Thyroid gland (tissue), 4 donors: ENCODE results near the gene ANKRD49. TPM values are rescaled to one million over a fixed set of nuclear protein-coding genes. Genes with fewer than 3 reads are reported as not detected.
A peak's percentile ranks its signal among the peaks of the same experiment; 100 is the strongest.

Experiments
- DNase-seq, 2 donors: peaks; one replicate each; pipeline ENCODE4 v3.0.0-alpha.2; 2019
- H3K27ac ChIP-seq, 3 donors: fragments of 200-600 bp; sonication (generic); 1 replicate in 2 of 3; 2 replicates in 1 of 3; pipeline ENCODE4 v1.5.1; 2016 to 2019; ENCODE audit warnings: mild to moderate bottlenecking in 1 of 3, moderate library complexity in 1 of 3
- H3K27me3 ChIP-seq: fragments of 200-600 bp; sonication (generic); one replicate; pipeline ENCODE4 v1.5.1; 2019
- H3K36me3 ChIP-seq, 2 donors: fragments of 200-600 bp; sonication (generic); one replicate each; pipeline ENCODE4 v1.5.1; 2016 to 2019
- H3K4me1 ChIP-seq, 2 donors: fragments of 200-600 bp; sonication (generic); one replicate each; pipeline ENCODE4 v1.5.1; 2017 to 2019
- H3K4me3 ChIP-seq, 3 donors: fragments of 200-600 bp; sonication (generic); replicated peaks in 1 of 3; 1 replicate in 2 of 3; 2 replicates in 1 of 3; pipeline ENCODE4 v1.5.1; 2016; ENCODE audit warnings: mild to moderate bottlenecking in 1 of 3
- H3K9me3 ChIP-seq: fragments of 200-600 bp; sonication (generic); one replicate; pipeline ENCODE4 v1.5.1; 2017
- POLR2A ChIP-seq, 2 donors: fragments of 450-650 bp; IDR thresholded peaks; one replicate each; pipeline ENCODE4 v1.6.1; 2017; ENCODE audit warnings: antibody characterized with exemption in 2 of 2, mild to moderate bottlenecking in 2 of 2, moderate library complexity in 1 of 2
- WGBS, 2 donors: methylation state at CpG; one replicate each; pipeline ENCODE4 v1.1.5; 2017; 5-methylcytosine and 5-hydroxymethylcytosine counted together
- intact Hi-C: fragments of 100-400 bp; cut with DNase I; formaldehyde crosslinking; loops from one replicate; pipeline ENCODE4 v1.15.1; 2023
- total RNA-seq, 4 donors: library from RNA; depleted of rRNA; stranded (reverse); fragments of >200 nt; gene quantifications; one replicate each; pipeline ENCODE4 v1.2.3, GENCODE V29; 2016
- TF ChIP-seq, protein P1 (sequence below), 6 experiments: fragments of 200-600 bp in 3 of 6; fragments of 450-650 bp in 3 of 6; sonication (generic) in 3 of 6; IDR thresholded peaks; one replicate each; pipeline ENCODE4 v1.5.1; 2016 to 2019; ENCODE audit warnings: antibody characterized with exemption in 6 of 6, mild to moderate bottlenecking in 2 of 6, inconsistent platforms in 1 of 6, moderate library complexity in 1 of 6

Gene ANKRD49
- total RNA-seq, 4 donors from 2014 or later, result 29.8 to 61.4 (median 32.2) TPM

DNA sequence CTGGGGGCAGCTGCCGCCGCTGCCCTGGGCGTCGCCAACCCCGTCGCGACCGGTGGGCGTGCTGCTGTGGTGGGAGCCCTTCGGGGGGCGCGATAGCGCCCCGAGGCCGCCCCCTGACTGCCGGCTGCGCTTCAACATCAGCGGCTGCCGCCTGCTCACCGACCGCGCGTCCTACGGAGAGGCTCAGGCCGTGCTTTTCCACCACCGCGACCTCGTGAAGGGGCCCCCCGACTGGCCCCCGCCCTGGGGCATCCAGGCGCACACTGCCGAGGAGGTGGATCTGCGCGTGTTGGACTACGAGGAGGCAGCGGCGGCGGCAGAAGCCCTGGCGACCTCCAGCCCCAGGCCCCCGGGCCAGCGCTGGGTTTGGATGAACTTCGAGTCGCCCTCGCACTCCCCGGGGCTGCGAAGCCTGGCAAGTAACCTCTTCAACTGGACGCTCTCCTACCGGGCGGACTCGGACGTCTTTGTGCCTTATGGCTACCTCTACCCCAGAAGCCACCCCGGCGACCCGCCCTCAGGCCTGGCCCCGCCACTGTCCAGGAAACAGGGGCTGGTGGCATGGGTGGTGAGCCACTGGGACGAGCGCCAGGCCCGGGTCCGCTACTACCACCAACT, 51.0 kb downstream of the ANKRD49 start:
- H3K4me1 ChIP-seq, result peaks cover 11 to 32% of the 10 kb centered on the region in 2 donors
- peak overlapping the region; percentile 8 to 78 (median 63) for H3K4me3 ChIP-seq
- 13% methylated on average over 19 of the region's 59 CpGs; no CpG with 5 or more reads in 1 of the 2 donors for WGBS, 2 donors
- no peaks in the 10 kb centered on the region for H3K36me3 ChIP-seq
- H3K27ac ChIP-seq, result peak overlapping the region in 2 of 3 donors; percentile 93 to 98
- DNase-seq, result peak; percentile 25 to 35
- no peaks in the 10 kb centered on the region for H3K9me3 ChIP-seq
- no peaks in the 10 kb centered on the region for H3K27me3 ChIP-seq
- TF ChIP-seq POLR2A (IDR thresholded peaks at IDR 0.05), result no peak
- TF ChIP-seq, protein P1, sequence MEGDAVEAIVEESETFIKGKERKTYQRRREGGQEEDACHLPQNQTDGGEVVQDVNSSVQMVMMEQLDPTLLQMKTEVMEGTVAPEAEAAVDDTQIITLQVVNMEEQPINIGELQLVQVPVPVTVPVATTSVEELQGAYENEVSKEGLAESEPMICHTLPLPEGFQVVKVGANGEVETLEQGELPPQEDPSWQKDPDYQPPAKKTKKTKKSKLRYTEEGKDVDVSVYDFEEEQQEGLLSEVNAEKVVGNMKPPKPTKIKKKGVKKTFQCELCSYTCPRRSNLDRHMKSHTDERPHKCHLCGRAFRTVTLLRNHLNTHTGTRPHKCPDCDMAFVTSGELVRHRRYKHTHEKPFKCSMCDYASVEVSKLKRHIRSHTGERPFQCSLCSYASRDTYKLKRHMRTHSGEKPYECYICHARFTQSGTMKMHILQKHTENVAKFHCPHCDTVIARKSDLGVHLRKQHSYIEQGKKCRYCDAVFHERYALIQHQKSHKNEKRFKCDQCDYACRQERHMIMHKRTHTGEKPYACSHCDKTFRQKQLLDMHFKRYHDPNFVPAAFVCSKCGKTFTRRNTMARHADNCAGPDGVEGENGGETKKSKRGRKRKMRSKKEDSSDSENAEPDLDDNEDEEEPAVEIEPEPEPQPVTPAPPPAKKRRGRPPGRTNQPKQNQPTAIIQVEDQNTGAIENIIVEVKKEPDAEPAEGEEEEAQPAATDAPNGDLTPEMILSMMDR (IDR thresholded peaks at IDR 0.05), result no peak
- intact Hi-C loops, result no loop called here

DNA sequence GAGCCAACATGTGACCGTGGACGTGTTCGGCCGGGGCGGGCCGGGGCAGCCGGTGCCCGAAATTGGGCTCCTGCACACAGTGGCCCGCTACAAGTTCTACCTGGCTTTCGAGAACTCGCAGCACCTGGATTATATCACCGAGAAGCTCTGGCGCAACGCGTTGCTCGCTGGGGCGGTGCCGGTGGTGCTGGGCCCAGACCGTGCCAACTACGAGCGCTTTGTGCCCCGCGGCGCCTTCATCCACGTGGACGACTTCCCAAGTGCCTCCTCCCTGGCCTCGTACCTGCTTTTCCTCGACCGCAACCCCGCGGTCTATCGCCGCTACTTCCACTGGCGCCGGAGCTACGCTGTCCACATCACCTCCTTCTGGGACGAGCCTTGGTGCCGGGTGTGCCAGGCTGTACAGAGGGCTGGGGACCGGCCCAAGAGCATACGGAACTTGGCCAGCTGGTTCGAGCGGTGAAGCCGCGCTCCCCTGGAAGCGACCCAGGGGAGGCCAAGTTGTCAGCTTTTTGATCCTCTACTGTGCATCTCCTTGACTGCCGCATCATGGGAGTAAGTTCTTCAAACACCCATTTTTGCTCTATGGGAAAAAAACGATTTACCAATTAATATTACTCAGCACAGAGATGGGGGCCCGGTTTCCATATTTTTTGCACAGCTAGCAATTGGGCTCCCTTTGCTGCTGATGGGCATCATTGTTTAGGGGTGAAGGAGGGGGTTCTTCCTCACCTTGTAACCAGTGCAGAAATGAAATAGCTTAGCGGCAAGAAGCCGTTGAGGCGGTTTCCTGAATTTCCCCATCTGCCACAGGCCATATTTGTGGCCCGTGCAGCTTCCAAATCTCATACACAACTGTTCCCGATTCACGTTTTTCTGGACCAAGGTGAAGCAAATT, 51.7 kb downstream of the ANKRD49 start:
- Histone ChIP-seq H3K4me1 (peaks cover 11 to 32% of the 10 kb centered on the region in 2 donors), H3K9me3 (no peaks in the 10 kb centered on the region), H3K4me3 (peak overlapping the region in 1 of 3 donors; percentile 63), H3K36me3 (no peaks in the 10 kb centered on the region), H3K27ac (peak overlapping the region in 1 of 3 donors; percentile 98), H3K27me3 (no peaks in the 10 kb centered on the region)
- TF ChIP-seq, protein P1 (IDR thresholded peaks at IDR 0.05), result no peak
- no peak for DNase-seq
- 74 to 93% methylated on average over 14 to 50 of the region's 54 CpGs for WGBS, 2 donors
- intact Hi-C loops, result no loop called here

- no peaks in the 10 kb centered on the region for H3K27me3 ChIP-seq
- no peak for DNase-seq
- peak overlapping the region in 1 of 3 donors; percentile 63 for H3K4me3 ChIP-seq
- 87 to 94% methylated on average over 2 of the region's 2 CpGs for WGBS, 2 donors
- peaks cover 11 to 32% of the 10 kb centered on the region in 2 donors for H3K4me1 ChIP-seq
- TF ChIP-seq POLR2A (IDR thresholded peaks at IDR 0.05), result no peak
- TF ChIP-seq, protein P1 (IDR thresholded peaks at IDR 0.05), result no peak
- no peak overlapping the region for H3K27ac ChIP-seq
- intact Hi-C loops, result no loop called here
- no peaks in the 10 kb centered on the region for H3K9me3 ChIP-seq
- H3K36me3 ChIP-seq, result no peaks in the 10 kb centered on the region
These were observed 52.3 kb downstream of the ANKRD49 start for GRCh38 chr11:94546162-94546470.

- 90 to 92% methylated on average over 1 of the region's 1 CpG for WGBS, 2 donors
- Histone ChIP-seq H3K4me3 (no peak overlapping the region), H3K27me3 (no peaks in the 10 kb centered on the region), H3K36me3 (no peaks in the 10 kb centered on the region), H3K9me3 (no peaks in the 10 kb centered on the region), H3K4me1 (peaks cover 11 to 32% of the 10 kb centered on the region in 2 donors), H3K27ac (no peak overlapping the region)
- no peak for TF ChIP-seq POLR2A (IDR thresholded peaks at IDR 0.05)
- TF ChIP-seq, protein P1 (IDR thresholded peaks at IDR 0.05), result no peak
- no peak for DNase-seq
- intact Hi-C loops, result no loop called here
These were observed 53.1 kb downstream of the ANKRD49 start for GRCh38 chr11:94546886-94547285.

GRCh38 chr11:94549146-94549545, 55.4 kb downstream of the ANKRD49 start:
- Histone ChIP-seq H3K27ac (no peak overlapping the region), H3K9me3 (no peaks in the 10 kb centered on the region), H3K36me3 (no peaks in the 10 kb centered on the region), H3K4me1 (peaks cover 11 to 28% of the 10 kb centered on the region in 2 donors), H3K4me3 (no peak overlapping the region), H3K27me3 (no peaks in the 10 kb centered on the region)
- 79 to 80% methylated on average over 5 of the region's 5 CpGs for WGBS, 2 donors
- DNase-seq, result no peak
- TF ChIP-seq POLR2A (IDR thresholded peaks at IDR 0.05), result no peak
- TF ChIP-seq, protein P1 (IDR thresholded peaks at IDR 0.05), result no peak
- intact Hi-C loops, result no loop called here
